NCI-H82 treated with DMSO at 0.1 percent for 48 hours (cell line): ENCODE measurements around the gene CHCHD4.
A peak's percentile ranks its signal among the peaks of the same experiment; 100 is the strongest.

Experiments
- DNase-seq: peaks from one replicate; lab custom pipeline; 2025; ENCODE audit not compliant: unreplicated experiment; lab: John Stamatoyannopoulos, UW

CHCHD4 gene

GRCh38 chr3:14124615-14125192, at the start of gene CHCHD4, which contains the start of gene TMEM43:
CHCHD4 (minus strand) TSS chr3:14124870; CDS start chr3:14124676, 194 bp downstream.
TMEM43 (plus strand) TSS chr3:14125052; CDS start chr3:14125194, 142 bp downstream.
- peak; percentile 94 for DNase-seq

GRCh38 chr3:14172496-14172895, 47.8 kb upstream of the CHCHD4 start:
- DNase-seq, result no peak

- no peak for DNase-seq
Observed at GRCh38 chr3:14170531-14171159, 46.0 kb upstream of the CHCHD4 start.

GRCh38 chr3:14169871-14170270, 45.2 kb upstream of the CHCHD4 start:
- no peak for DNase-seq

GRCh38 chr3:14169435-14169834, 44.8 kb upstream of the CHCHD4 start:
- DNase-seq, result no peak

- no peak for DNase-seq
Observed at GRCh38 chr3:14166877-14167603, 42.4 kb upstream of the CHCHD4 start.

GRCh38 chr3:14162178-14162577, 37.5 kb upstream of the CHCHD4 start:
- DNase-seq, result no peak

GRCh38 chr3:14161282-14161681, 36.6 kb upstream of the CHCHD4 start:
- no peak for DNase-seq

- no peak for DNase-seq
Observed at GRCh38 chr3:14159426-14159825, 34.8 kb upstream of the CHCHD4 start.

- DNase-seq, result no peak
Observed at GRCh38 chr3:14158370-14158769, 33.7 kb upstream of the CHCHD4 start.

GRCh38 chr3:14157951-14158350, 33.3 kb upstream of the CHCHD4 start:
- no peak for DNase-seq

- DNase-seq, result no peak
Observed at GRCh38 chr3:14156843-14157561, 32.3 kb upstream of the CHCHD4 start.

GRCh38 chr3:14156201-14156600, 31.5 kb upstream of the CHCHD4 start:
- no peak for DNase-seq

GRCh38 chr3:14154895-14155440, 30.3 kb upstream of the CHCHD4 start:
- no peak for DNase-seq

- DNase-seq, result no peak
Observed at GRCh38 chr3:14154276-14154675, 29.6 kb upstream of the CHCHD4 start.

- DNase-seq, result no peak
Observed at GRCh38 chr3:14153663-14154062, 29.0 kb upstream of the CHCHD4 start.

GRCh38 chr3:14152963-14153355, 28.3 kb upstream of the CHCHD4 start:
- DNase-seq, result no peak

- DNase-seq, result no peak
Observed at GRCh38 chr3:14152233-14152962, 27.7 kb upstream of the CHCHD4 start.

GRCh38 chr3:14151471-14152083, 26.9 kb upstream of the CHCHD4 start:
- DNase-seq, result no peak
